ENCODE results near the gene LMLN.
A peak's percentile ranks its signal among the peaks of the same experiment; 100 is the strongest.

LMLN gene

GRCh38 chr3:197955892-197956477 lies 4.0 kb upstream of the LMLN start:
- no peak overlapping the region for H2AFZ ChIP-seq (ENCODE audit: low read length)
- peaks cover 45% of the 10 kb centered on the region for H3K36me3 ChIP-seq (ENCODE audit: insufficient read depth, low read length)
- peaks cover 47% of the 10 kb centered on the region for H3K79me2 ChIP-seq (ENCODE audit: insufficient read depth, low read length)
- no peaks in the 10 kb centered on the region for H3K27me3 ChIP-seq (ENCODE audit: insufficient read depth, low read length, poor library complexity, severe bottlenecking)
- H3F3A ChIP-seq (ENCODE audit: low read depth), result 0 out of 2 replicates have a peak, but pooled peaks cover 7% of the 10 kb centered on the region
- H3K9ac ChIP-seq (ENCODE audit: low read depth, low read length, poor library complexity, severe bottlenecking), result no peak overlapping the region
- H3K4me2 ChIP-seq (ENCODE audit: low read depth, low read length, poor library complexity, severe bottlenecking), result no peak overlapping the region
- H4K20me1 ChIP-seq (ENCODE audit: insufficient read depth, low read length, poor library complexity, severe bottlenecking), result peaks cover 48% of the 10 kb centered on the region
- no peaks in the 10 kb centered on the region for H3K9me3 ChIP-seq (ENCODE audit: insufficient read depth, low read depth, low read length)
- no peak for TF ChIP-seq EZH2phosphoT487 (IDR thresholded peaks at IDR 0.05; ENCODE audit: borderline replicate concordance)
- TF ChIP-seq, protein P1, sequence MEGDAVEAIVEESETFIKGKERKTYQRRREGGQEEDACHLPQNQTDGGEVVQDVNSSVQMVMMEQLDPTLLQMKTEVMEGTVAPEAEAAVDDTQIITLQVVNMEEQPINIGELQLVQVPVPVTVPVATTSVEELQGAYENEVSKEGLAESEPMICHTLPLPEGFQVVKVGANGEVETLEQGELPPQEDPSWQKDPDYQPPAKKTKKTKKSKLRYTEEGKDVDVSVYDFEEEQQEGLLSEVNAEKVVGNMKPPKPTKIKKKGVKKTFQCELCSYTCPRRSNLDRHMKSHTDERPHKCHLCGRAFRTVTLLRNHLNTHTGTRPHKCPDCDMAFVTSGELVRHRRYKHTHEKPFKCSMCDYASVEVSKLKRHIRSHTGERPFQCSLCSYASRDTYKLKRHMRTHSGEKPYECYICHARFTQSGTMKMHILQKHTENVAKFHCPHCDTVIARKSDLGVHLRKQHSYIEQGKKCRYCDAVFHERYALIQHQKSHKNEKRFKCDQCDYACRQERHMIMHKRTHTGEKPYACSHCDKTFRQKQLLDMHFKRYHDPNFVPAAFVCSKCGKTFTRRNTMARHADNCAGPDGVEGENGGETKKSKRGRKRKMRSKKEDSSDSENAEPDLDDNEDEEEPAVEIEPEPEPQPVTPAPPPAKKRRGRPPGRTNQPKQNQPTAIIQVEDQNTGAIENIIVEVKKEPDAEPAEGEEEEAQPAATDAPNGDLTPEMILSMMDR (conservative IDR thresholded peaks at IDR 0.05; ENCODE audit: low read length), result no peak
- no peak overlapping the region for H3K4me3 ChIP-seq (ENCODE audit: low read length, poor library complexity, severe bottlenecking)
- H3K4me1 ChIP-seq (ENCODE audit: insufficient read depth, low read length, poor library complexity, severe bottlenecking), result peaks cover 55% of the 10 kb centered on the region
- H3K9me2 ChIP-seq (replicated peaks; ENCODE audit: low read depth, low read length), result no peaks in the 10 kb centered on the region

DNA sequence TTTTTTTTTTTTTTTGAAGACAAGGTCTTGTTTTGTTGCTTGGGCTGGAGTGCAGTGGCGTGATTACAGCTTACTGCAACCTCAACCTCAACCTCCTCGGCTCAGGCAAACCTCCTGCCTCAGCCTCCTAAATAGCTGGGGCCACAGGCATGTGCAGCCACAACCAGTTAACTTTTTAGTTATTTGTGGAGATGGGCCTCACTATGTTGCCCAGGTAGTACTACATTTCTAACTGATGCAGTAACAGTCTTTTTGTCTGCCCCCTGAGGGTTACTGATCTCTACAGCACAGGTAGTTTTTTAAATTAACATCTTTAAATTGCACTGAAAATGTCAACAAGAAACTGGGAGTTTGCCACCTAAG lies 3.4 kb upstream of the LMLN start:
- Histone ChIP-seq H3K4me1 (ENCODE audit: insufficient read depth, low read length, poor library complexity, severe bottlenecking) (peaks cover 60% of the 10 kb centered on the region), H3K36me3 (ENCODE audit: insufficient read depth, low read length) (peaks cover 45% of the 10 kb centered on the region), H3F3A (ENCODE audit: low read depth) (0 out of 2 replicates have a peak, but pooled peaks cover 7% of the 10 kb centered on the region), H3K4me3 (ENCODE audit: low read length, poor library complexity, severe bottlenecking) (no peak overlapping the region), H3K79me2 (ENCODE audit: insufficient read depth, low read length) (peaks cover 40% of the 10 kb centered on the region), H2AFZ (ENCODE audit: low read length) (no peak overlapping the region), H3K4me2 (ENCODE audit: low read depth, low read length, poor library complexity, severe bottlenecking) (no peak overlapping the region), H3K9me3 (ENCODE audit: insufficient read depth, low read depth, low read length) (no peaks in the 10 kb centered on the region), H3K9ac (ENCODE audit: low read depth, low read length, poor library complexity, severe bottlenecking) (no peak overlapping the region), H3K9me2 (replicated peaks; ENCODE audit: low read depth, low read length) (no peaks in the 10 kb centered on the region), H4K20me1 (ENCODE audit: insufficient read depth, low read length, poor library complexity, severe bottlenecking) (peaks cover 41% of the 10 kb centered on the region), H3K27me3 (ENCODE audit: insufficient read depth, low read length, poor library complexity, severe bottlenecking) (no peaks in the 10 kb centered on the region)
- TF ChIP-seq, protein P1 (conservative IDR thresholded peaks at IDR 0.05; ENCODE audit: low read length), result no peak
- no peak for TF ChIP-seq EZH2phosphoT487 (IDR thresholded peaks at IDR 0.05; ENCODE audit: borderline replicate concordance)

DNA sequence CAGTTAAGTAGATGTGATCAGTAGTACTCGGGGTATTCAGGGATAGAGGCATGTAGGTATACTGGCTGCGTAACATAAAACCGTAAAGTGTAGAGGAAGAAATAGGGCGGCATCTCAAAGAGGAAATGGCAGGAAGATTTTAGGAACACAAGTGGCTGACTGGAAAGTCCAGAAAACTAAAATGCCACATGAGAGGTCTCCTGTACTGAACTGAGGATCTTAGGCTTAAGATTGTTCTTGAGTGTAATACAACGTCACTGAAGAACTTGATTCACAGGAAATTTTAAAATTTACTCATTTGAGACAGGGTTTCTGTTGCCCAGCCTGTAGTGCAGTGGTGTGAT lies 2.3 kb upstream of the LMLN start:
- H3K27me3 ChIP-seq (ENCODE audit: insufficient read depth, low read length, poor library complexity, severe bottlenecking), result no peaks in the 10 kb centered on the region
- peaks cover 57% of the 10 kb centered on the region for H3K4me1 ChIP-seq (ENCODE audit: insufficient read depth, low read length, poor library complexity, severe bottlenecking)
- TF ChIP-seq, protein P1 (conservative IDR thresholded peaks at IDR 0.05; ENCODE audit: low read length), result no peak
- TF ChIP-seq EZH2phosphoT487 (IDR thresholded peaks at IDR 0.05; ENCODE audit: borderline replicate concordance), result no peak
- H3K4me2 ChIP-seq (ENCODE audit: low read depth, low read length, poor library complexity, severe bottlenecking), result peak overlapping the region; percentile 86
- no peak overlapping the region for H3K4me3 ChIP-seq (ENCODE audit: low read length, poor library complexity, severe bottlenecking)
- no peak overlapping the region for H3K9ac ChIP-seq (ENCODE audit: low read depth, low read length, poor library complexity, severe bottlenecking)
- no peak overlapping the region for H2AFZ ChIP-seq (ENCODE audit: low read length)
- peaks cover 41% of the 10 kb centered on the region for H3K36me3 ChIP-seq (ENCODE audit: insufficient read depth, low read length)
- H3K9me2 ChIP-seq (replicated peaks; ENCODE audit: low read depth, low read length), result no peaks in the 10 kb centered on the region
- H4K20me1 ChIP-seq (ENCODE audit: insufficient read depth, low read length, poor library complexity, severe bottlenecking), result peaks cover 30% of the 10 kb centered on the region
- no peaks in the 10 kb centered on the region for H3K9me3 ChIP-seq (ENCODE audit: insufficient read depth, low read depth, low read length)
- H3K79me2 ChIP-seq (ENCODE audit: insufficient read depth, low read length), result peaks cover 29% of the 10 kb centered on the region
- 0 out of 2 replicates have a peak, but pooled peaks cover 7% of the 10 kb centered on the region for H3F3A ChIP-seq (ENCODE audit: low read depth)
